GM12892 (cell line): ENCODE results near the gene CHRNA1.

Source experiments
- POLR2A ChIP-seq: IDR thresholded peaks from 2 replicates; pipeline ENCODE4 v1.6.1; 2011; ENCODE audit warnings: low read depth, low read length, control low read depth
- TAF1 ChIP-seq: IDR thresholded peaks from 2 replicates; pipeline ENCODE4 v1.6.1; 2011; ENCODE audit warnings: low read depth, mild to moderate bottlenecking, control low read depth, low read length, borderline replicate concordance

DNA sequence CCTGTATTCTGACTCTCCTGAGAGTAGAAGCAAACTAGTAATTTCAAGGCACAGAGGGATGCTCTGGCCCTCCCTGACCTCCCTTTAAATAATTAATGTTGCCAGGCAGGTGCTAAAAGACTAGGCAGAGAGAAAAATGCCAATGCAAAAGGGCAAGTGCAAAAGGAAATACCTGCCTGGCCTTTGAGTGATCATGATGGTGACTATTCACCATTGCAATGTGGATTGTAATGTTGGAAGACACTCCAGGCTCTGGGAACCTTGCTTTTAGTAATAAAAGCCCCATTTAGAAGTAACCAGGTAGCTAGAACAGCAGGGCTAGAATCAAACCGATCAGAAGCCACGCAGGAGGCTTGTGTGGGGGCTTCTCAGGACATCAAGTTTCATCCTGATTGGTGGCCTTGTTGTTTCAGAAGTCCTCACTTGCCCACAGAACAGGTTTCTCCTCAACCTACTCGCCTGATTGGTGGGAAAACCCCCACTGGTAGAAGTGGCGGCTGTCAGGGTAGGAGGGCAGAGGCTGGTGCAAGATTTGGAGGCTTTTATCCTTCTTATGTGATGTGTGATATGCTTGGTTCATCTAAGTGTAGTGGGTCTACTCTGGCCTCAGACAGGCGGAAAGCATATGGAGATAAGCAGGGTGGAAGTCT, 16.0 kb upstream of the CHRNA1 start:
- TF ChIP-seq POLR2A (no peak), TAF1 (no peak)
